ENCODE measurements around the gene TMEM30B.
"Not testable (repeated sequence)": the region's sequence is repeated elsewhere in the genome, so short reads cannot be mapped to it uniquely, and the experiment has no call there.

Gene TMEM30B

GRCh38 chr14:61281186-61281947 is at the start of gene TMEM30B:
TSS of gene TMEM30B (minus strand) at chr14:61281338. CDS start at chr14:61281147, 191 bp downstream.
- DNase-seq = peak; percentile 83

- no peak for DNase-seq
These were observed 49.4 kb upstream of the TMEM30B start for GRCh38 chr14:61330511-61330910.

DNA sequence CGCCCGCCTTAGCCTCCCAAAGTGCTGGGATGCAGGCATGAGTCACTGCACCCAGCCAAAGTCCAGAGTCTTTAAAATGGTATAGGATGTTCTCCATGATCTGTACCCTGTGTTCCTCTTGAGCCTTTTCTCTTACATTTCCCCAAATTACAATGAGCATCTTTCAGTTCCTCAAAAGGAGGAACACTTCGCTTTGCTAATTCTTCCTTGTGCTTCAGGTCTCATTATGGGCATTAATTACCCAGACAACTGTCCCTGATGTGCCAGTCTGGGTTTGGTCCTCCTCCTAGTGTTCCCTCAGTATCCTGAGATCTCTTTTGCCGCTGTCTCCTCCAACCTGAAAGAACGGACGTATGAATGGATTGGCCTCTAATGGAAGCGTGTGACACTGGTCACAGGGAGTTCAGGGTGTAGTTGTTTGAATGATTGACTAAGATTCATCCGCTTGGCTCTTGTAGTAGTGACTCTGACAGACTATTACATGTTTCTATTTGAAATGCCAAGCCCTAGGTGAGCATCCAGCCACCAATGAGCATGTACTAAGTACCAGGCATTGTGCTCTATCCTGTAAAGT is 48.4 kb upstream of the TMEM30B start:
- no peak for DNase-seq

GRCh38 chr14:61328626-61329262 is 47.6 kb upstream of the TMEM30B start:
- DNase-seq = no peak

GRCh38 chr14:61326847-61327246 is 45.7 kb upstream of the TMEM30B start:
- DNase-seq = peak; percentile 17

GRCh38 chr14:61326146-61326545 is 45.0 kb upstream of the TMEM30B start:
- DNase-seq = no peak

- no peak for DNase-seq
These were observed 44.0 kb upstream of the TMEM30B start for GRCh38 chr14:61325166-61325565.

- DNase-seq = no peak
These were observed 42.8 kb upstream of the TMEM30B start for GRCh38 chr14:61323970-61324369.

GRCh38 chr14:61322799-61323290 is 41.7 kb upstream of the TMEM30B start:
- DNase-seq = peak; percentile 59

- no peak for DNase-seq
These were observed 41.1 kb upstream of the TMEM30B start for GRCh38 chr14:61322011-61322798.

- peak; percentile 53 for DNase-seq
These were observed 40.4 kb upstream of the TMEM30B start, which contains the start of gene PRKCH for GRCh38 chr14:61321385-61322010. TSS of gene PRKCH (plus strand) at chr14:61321579. CDS start at chr14:61322102, 523 bp downstream.

GRCh38 chr14:61320806-61321384 is 39.8 kb upstream of the TMEM30B start:
- DNase-seq = no peak

DNA sequence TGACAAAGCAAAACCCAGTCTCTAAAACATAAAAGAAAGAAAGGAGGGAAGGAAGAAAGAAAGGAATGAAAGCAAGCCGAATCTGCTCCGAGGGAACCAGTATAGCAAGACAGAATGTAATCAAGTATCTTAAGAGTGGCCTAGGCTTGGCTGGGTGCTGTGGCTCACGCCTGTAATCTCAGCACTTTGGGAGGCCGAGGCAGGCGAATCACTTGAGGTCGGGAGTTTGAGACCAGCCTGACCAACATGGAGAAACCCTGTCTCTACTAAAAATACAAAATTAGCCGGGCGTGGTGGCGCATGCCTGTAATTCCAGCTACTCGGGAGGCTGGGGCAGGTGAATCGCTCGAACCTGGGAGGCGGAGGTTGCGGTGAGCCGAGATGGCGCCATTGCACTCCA is 39.0 kb upstream of the TMEM30B start:
- DNase-seq = not testable (repeated sequence)

DNA sequence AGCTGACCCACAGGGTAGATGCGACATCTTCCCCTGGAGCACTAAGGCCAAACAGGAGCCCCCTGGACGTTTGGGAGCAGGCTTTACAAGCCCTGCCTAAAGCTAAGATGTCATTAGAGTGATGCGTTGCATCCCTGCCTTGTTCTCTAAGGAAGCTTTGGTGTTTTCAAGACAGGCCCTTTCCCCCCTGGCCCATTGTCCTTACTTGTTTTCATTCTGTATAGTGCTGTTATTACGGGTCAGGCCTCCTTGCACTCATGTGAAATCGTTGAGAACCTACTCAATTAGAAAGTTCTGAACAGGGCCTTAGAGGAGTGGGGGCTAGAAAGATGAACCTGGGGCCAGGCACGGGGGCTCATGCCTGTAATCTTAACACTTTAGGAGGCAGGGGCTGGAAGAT is 38.6 kb upstream of the TMEM30B start:
- no peak for DNase-seq

DNA sequence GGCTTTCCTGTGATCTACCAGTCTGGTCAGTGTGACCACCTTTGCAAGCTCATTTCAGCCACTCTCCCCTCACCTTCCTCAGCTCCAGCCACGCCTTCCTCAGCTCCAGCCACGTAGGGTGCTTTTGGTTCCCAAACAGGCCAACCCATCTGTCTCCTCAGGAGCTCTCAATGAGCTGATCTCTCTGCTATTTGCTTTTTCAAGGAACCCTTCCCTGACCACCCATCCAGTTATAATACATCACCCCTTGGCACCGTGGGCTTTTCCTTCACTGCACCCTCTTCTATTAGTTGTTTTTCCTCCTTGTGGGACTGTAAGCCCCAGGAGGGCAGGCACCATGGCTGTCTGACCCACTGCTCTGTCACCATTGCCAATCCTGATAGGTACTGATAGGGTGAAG is 37.9 kb upstream of the TMEM30B start:
- DNase-seq = no peak

DNA sequence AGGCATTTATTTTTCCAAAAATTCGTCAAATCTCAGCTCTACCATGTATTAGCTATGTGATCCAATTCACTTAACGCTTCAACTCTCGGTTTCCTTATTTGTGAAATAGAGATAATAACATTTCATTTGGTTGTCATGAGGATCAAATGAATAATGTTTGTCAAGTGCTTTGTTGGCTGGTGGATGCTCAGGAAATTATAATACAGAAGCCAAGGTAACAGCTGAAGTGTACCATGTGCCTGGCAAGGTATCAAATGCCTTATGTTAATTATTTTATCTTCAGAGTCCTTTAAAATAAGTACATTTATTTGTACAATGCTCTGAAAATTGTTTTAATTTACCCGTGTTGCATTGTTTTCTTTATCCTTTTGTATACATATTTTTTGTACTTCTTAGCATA is 34.2 kb upstream of the TMEM30B start:
- DNase-seq = peak; percentile 76

- DNase-seq = not testable (repeated sequence)
These were observed 27.6 kb upstream of the TMEM30B start for GRCh38 chr14:61308701-61309100.

- no peak for DNase-seq
These were observed 27.1 kb upstream of the TMEM30B start for GRCh38 chr14:61308198-61308597.

- no peak for DNase-seq
These were observed 23.6 kb upstream of the TMEM30B start for GRCh38 chr14:61304688-61305087.

GRCh38 chr14:61300754-61301153 is 19.6 kb upstream of the TMEM30B start:
- DNase-seq = no peak

- DNase-seq = no peak
These were observed 19.1 kb upstream of the TMEM30B start for GRCh38 chr14:61300209-61300608.

- no peak for DNase-seq
These were observed 17.7 kb upstream of the TMEM30B start for GRCh38 chr14:61298824-61299223.
